Thoracic aorta (tissue), 2 donors: ENCODE data around the gene GLYR1. TPM values are rescaled to one million over a fixed set of nuclear protein-coding genes. Genes with fewer than 3 reads are reported as not detected.

Experiments used
- ATAC-seq: fragments of 150-250 bp; one replicate; pipeline ENCODE4 v1.8.0; 2017; ENCODE audit warnings: low read depth; ENCODE audit not compliant: insufficient number of reproducible peaks, low FRiP score
- DNase-seq: peaks from one replicate; pipeline ENCODE4 v3.0.0-alpha.2; 2020; ENCODE audit warnings: low spot score
- H3K27ac ChIP-seq, 2 donors: fragments of 200-600 bp; sonication (generic); 1 replicate in 1 of 2; 2 replicates in 1 of 2; pipeline ENCODE4 v1.5.1; 2016; ENCODE audit warnings: mild to moderate bottlenecking in 2 of 2, moderate library complexity in 2 of 2
- H3K27me3 ChIP-seq: fragments of 200-600 bp; sonication (generic); replicated peaks from 2 replicates; pipeline ENCODE4 v1.6.0; 2016; ENCODE audit warnings: mild to moderate bottlenecking; ENCODE audit not compliant: insufficient read depth
- H3K36me3 ChIP-seq: fragments of 200-600 bp; sonication (generic); one replicate; pipeline ENCODE4 v1.5.1; 2016
- H3K4me1 ChIP-seq, 2 donors: fragments of 200-600 bp; sonication (generic); 1 replicate in 1 of 2; 2 replicates in 1 of 2; pipeline versions ENCODE4 v1.5.1 to v1.6.0; 2016; ENCODE audit warnings: low read depth in 2 of 2, mild to moderate bottlenecking in 1 of 2; ENCODE audit not compliant: control insufficient read depth in 1 of 2
- H3K4me3 ChIP-seq: fragments of 200-600 bp; sonication (generic); 2 replicates; pipeline ENCODE4 v1.5.1; 2016; ENCODE audit warnings: mild to moderate bottlenecking
- H3K9me3 ChIP-seq: fragments of 200-600 bp; sonication (generic); 2 replicates; pipeline ENCODE4 v1.5.1; 2016
- CTCF ChIP-seq: fragments of 200-600 bp; sonication (generic); IDR thresholded peaks from one replicate; pipeline ENCODE4 v1.5.1; 2019; ENCODE audit warnings: antibody characterized with exemption
- total RNA-seq, 2 donors: library from RNA; depleted of rRNA; stranded (reverse); fragments of >200 nt; gene quantifications; one replicate each; pipeline versions ENCODE4 v1.1.0 to v1.2.3, GENCODE V29; 2016

Gene GLYR1
- total RNA-seq, 2 donors from 2014 or later: 28.4 to 59.5 TPM

- H3K9me3 ChIP-seq: no peaks in the 10 kb centered on the region
- H3K4me3 ChIP-seq: no peak overlapping the region
- ATAC-seq (no peak), DNase-seq (no peak)
- H3K4me1 ChIP-seq: no peaks in the 10 kb centered on the region
- no peak overlapping the region for H3K27ac ChIP-seq
- no peaks in the 10 kb centered on the region for H3K27me3 ChIP-seq
- no peaks in the 10 kb centered on the region for H3K36me3 ChIP-seq
- TF ChIP-seq CTCF: no peak
Observed at GRCh38 chr16:4792951-4793513, 54.1 kb downstream of the GLYR1 start.

GRCh38 chr16:4790871-4791270 is 56.2 kb downstream of the GLYR1 start:
- no peaks in the 10 kb centered on the region for H3K27me3 ChIP-seq
- no peaks in the 10 kb centered on the region for H3K36me3 ChIP-seq
- H3K4me1 ChIP-seq: no peaks in the 10 kb centered on the region
- ATAC-seq: no peak
- TF ChIP-seq CTCF: no peak
- no peaks in the 10 kb centered on the region for H3K9me3 ChIP-seq
- H3K4me3 ChIP-seq: no peak overlapping the region
- no peak for DNase-seq
- H3K27ac ChIP-seq: no peak overlapping the region

GRCh38 chr16:4790261-4790660 is 56.8 kb downstream of the GLYR1 start:
- TF ChIP-seq CTCF: no peak
- H3K36me3 ChIP-seq: no peaks in the 10 kb centered on the region
- H3K27me3 ChIP-seq: no peaks in the 10 kb centered on the region
- no peak for DNase-seq
- no peaks in the 10 kb centered on the region for H3K9me3 ChIP-seq
- no peak overlapping the region for H3K27ac ChIP-seq
- no peaks in the 10 kb centered on the region for H3K4me1 ChIP-seq
- no peak for ATAC-seq
- no peak overlapping the region for H3K4me3 ChIP-seq

- no peaks in the 10 kb centered on the region for H3K27me3 ChIP-seq
- no peak overlapping the region for H3K4me3 ChIP-seq
- TF ChIP-seq CTCF: no peak
- DNase-seq (no peak), ATAC-seq (no peak)
- no peak overlapping the region for H3K27ac ChIP-seq
- H3K9me3 ChIP-seq: no peaks in the 10 kb centered on the region
- H3K36me3 ChIP-seq: no peaks in the 10 kb centered on the region
- no peaks in the 10 kb centered on the region for H3K4me1 ChIP-seq
Observed at GRCh38 chr16:4788910-4789309, 58.2 kb downstream of the GLYR1 start.

- TF ChIP-seq CTCF: no peak
- ATAC-seq: no peak
Observed at GRCh38 chr16:4788489-4788889, 58.6 kb downstream of the GLYR1 start.

More at GRCh38 chr16:4788489-4788889, 58.6 kb downstream of the GLYR1 start:
- Histone ChIP-seq H3K9me3 (no peaks in the 10 kb centered on the region), H3K36me3 (no peaks in the 10 kb centered on the region), H3K4me1 (no peaks in the 10 kb centered on the region), H3K4me3 (no peak overlapping the region), H3K27ac (no peak overlapping the region), H3K27me3 (no peaks in the 10 kb centered on the region)
- no peak for DNase-seq
